Measurements from ENCODE around the gene MATN4.

DNA sequence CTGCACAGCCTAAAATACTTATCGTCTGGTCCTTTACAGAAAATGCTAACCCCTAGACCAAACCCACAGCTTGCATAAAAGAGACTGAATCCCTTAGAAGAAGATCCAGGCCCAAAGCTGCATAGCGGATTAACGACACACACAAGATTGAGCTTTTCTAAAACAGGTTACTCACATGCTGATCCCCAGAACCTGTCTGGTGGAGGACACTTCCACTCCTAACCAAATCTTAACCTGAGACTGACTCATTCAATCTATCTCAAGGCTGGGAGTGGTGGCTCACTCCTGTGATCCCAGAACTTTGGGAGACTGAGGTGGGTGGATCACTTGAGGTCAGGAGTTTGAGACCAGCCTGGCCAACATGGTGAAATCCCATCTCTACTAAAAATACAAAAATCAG lies 50.9 kb downstream of the MATN4 start:
- TF ChIP-seq CTCF (IDR thresholded peaks at IDR 0.05) (no peak), POLR2AphosphoS5 (IDR thresholded peaks at IDR 0.05) (no peak)

All from transverse colon (tissue), 4 donors.